Measurements from ENCODE around the gene TMEM217.

GRCh38 chr6:37190159-37190535, 67.8 kb downstream of the TMEM217 start:
- TF ChIP-seq POLR2A (IDR thresholded peaks at IDR 0.05): no peak
- TF ChIP-seq, protein P1, sequence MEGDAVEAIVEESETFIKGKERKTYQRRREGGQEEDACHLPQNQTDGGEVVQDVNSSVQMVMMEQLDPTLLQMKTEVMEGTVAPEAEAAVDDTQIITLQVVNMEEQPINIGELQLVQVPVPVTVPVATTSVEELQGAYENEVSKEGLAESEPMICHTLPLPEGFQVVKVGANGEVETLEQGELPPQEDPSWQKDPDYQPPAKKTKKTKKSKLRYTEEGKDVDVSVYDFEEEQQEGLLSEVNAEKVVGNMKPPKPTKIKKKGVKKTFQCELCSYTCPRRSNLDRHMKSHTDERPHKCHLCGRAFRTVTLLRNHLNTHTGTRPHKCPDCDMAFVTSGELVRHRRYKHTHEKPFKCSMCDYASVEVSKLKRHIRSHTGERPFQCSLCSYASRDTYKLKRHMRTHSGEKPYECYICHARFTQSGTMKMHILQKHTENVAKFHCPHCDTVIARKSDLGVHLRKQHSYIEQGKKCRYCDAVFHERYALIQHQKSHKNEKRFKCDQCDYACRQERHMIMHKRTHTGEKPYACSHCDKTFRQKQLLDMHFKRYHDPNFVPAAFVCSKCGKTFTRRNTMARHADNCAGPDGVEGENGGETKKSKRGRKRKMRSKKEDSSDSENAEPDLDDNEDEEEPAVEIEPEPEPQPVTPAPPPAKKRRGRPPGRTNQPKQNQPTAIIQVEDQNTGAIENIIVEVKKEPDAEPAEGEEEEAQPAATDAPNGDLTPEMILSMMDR (IDR thresholded peaks at IDR 0.05): no peak
